Lung (tissue), 12 donors: ENCODE results near the gene NAXD. TPM values are rescaled to one million over a fixed set of nuclear protein-coding genes. Genes with fewer than 3 reads are reported as not detected.

Experiments
- ATAC-seq: fragments of 200-7000 bp; cut with Tn5 transposase; one replicate; pipeline ENCODE4 v1.9.1; 2020; ENCODE audit warnings: moderate number of reproducible peaks; ENCODE audit not compliant: insufficient read depth, low FRiP score
- DNase-seq, 3 donors: peaks; one replicate each; pipeline ENCODE4 v3.0.0-alpha.2; 2013 to 2017
- H3K27ac ChIP-seq, 2 donors: one replicate each; pipeline ENCODE4 v1.5.1; 2013; ENCODE audit warnings: mild to moderate bottlenecking in 2 of 2, moderate library complexity in 2 of 2, control low read depth in 1 of 2, inconsistent platforms in 1 of 2, low read depth in 1 of 2, low read length in 1 of 2
- H3K27me3 ChIP-seq, 3 donors: one replicate each; pipeline ENCODE4 v1.5.1; 2013; ENCODE audit warnings: low read length in 2 of 3; ENCODE audit not compliant: control insufficient read depth in 3 of 3, insufficient read depth in 3 of 3
- H3K36me3 ChIP-seq, 4 donors: one replicate each; pipeline ENCODE4 v1.5.1; 2013; ENCODE audit warnings: low read length in 4 of 4, mild to moderate bottlenecking in 1 of 4, moderate library complexity in 1 of 4; ENCODE audit not compliant: control insufficient read depth in 4 of 4, insufficient read depth in 4 of 4
- H3K4me1 ChIP-seq, 5 donors: one replicate each; pipeline ENCODE4 v1.5.1; 2013; ENCODE audit warnings: low read length in 5 of 5, mild to moderate bottlenecking in 2 of 5, moderate library complexity in 1 of 5; ENCODE audit not compliant: control insufficient read depth in 5 of 5, insufficient read depth in 5 of 5
- H3K4me3 ChIP-seq: one replicate; pipeline ENCODE4 v1.5.1; 2013; ENCODE audit warnings: mild to moderate bottlenecking, control low read depth, moderate library complexity
- H3K9ac ChIP-seq, 2 donors: one replicate each; pipeline ENCODE4 v1.5.1; 2013; ENCODE audit warnings: low read length in 2 of 2, control low read depth in 1 of 2; ENCODE audit not compliant: insufficient read depth in 1 of 2
- H3K9me3 ChIP-seq, 4 donors: one replicate each; pipeline ENCODE4 v1.5.1; 2013; ENCODE audit warnings: low read length in 3 of 4, mild to moderate bottlenecking in 1 of 4, moderate library complexity in 1 of 4; ENCODE audit not compliant: control insufficient read depth in 4 of 4, insufficient read depth in 3 of 4
- CTCF ChIP-seq: IDR thresholded peaks from 2 replicates; pipeline ENCODE4 v1.5.1; 2012; ENCODE audit warnings: mild to moderate bottlenecking; ENCODE audit errors: control extremely low read depth, extremely low read depth
- WGBS, 2 donors: extraction: QIAGEN DNeasy Blood & Tissue Kit; methylation state at CpG; one replicate each; pipeline ENCODE4 v1.1.7; 2013; 5-methylcytosine and 5-hydroxymethylcytosine counted together
- polyA plus RNA-seq, 2 donors: library from polyadenylated mRNA; stranded (reverse); fragments of 200-250 nt; gene quantifications; one replicate each; pipeline ENCODE4 v1.2.1, GENCODE V29; 2013
- total RNA-seq, 2 donors: library from RNA; depleted of rRNA in 1 of 2; stranded (reverse); fragments of >200 nt in 1 of 2; gene quantifications; one replicate each; pipeline ENCODE4 v1.2.1, GENCODE V29; 2014 to 2021
- donor health status: control.
- donor health status: control.
- donor health status: Bipolar disorder and iron deficiency.
- donor health status: healthy.
- donor health status: DM: yes; HTN: yes; CAD: no.

NAXD gene
- total and polyA plus RNA-seq, 4 donors: 24.1 to 28.9 (median 28.6) TPM

DNA sequence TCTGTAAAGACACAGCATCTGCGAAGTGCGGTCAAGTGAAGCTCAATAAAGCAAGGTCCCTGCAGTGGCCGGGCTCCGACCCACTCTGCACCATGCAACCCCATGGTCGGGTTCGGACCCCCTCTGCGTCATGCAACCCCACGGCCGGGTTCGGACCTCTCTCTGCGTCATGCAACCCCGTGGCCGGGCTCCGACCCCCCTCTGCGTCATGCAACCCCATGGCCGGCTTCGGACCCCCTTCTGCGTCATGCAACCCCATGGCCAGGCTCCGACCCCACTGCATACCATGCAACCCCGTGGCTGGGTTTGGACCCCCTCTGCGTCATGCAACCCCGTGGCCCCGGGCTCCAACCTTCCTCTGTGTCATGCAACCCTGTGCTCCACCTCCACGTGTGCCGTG, 46.7 kb downstream of the NAXD start:
- H3K4me3 ChIP-seq: no peak overlapping the region
- no peak overlapping the region for H3K9ac ChIP-seq
- WGBS, 2 donors: 98 to 99% methylated on average over 25 of the region's 25 CpGs
- DNase-seq (no peak), ATAC-seq (no peak)
- H3K27me3 ChIP-seq: no peaks in the 10 kb centered on the region
- H3K4me1 ChIP-seq: peaks cover 0 to 2% (median 0%) of the 10 kb centered on the region in 5 donors
- peaks cover 18 to 71% (median 36%) of the 10 kb centered on the region in 4 donors for H3K36me3 ChIP-seq
- TF ChIP-seq CTCF: no peak
- peaks cover 0 to 10% (median 7%) of the 10 kb centered on the region in 4 donors for H3K9me3 ChIP-seq
- no peak overlapping the region for H3K27ac ChIP-seq

GRCh38 chr13:110662777-110663443, 47.6 kb downstream of the NAXD start:
- DNase-seq: no peak
- Histone ChIP-seq H3K27me3 (no peaks in the 10 kb centered on the region), H3K36me3 (peaks cover 20 to 68% (median 35%) of the 10 kb centered on the region in 4 donors), H3K9ac (no peak overlapping the region), H3K4me1 (no peaks in the 10 kb centered on the region), H3K4me3 (no peak overlapping the region), H3K9me3 (peaks cover 0 to 10% (median 6%) of the 10 kb centered on the region in 4 donors), H3K27ac (no peak overlapping the region)
- no peak for TF ChIP-seq CTCF
- no peak for ATAC-seq
- WGBS, 2 donors: 98% methylated on average over 16 of the region's 16 CpGs

GRCh38 chr13:110663491-110663890, 48.1 kb downstream of the NAXD start:
- Histone ChIP-seq H3K27ac (no peak overlapping the region), H3K9ac (no peak overlapping the region), H3K4me3 (no peak overlapping the region), H3K9me3 (peaks cover 0 to 10% (median 5%) of the 10 kb centered on the region in 4 donors), H3K27me3 (no peaks in the 10 kb centered on the region), H3K4me1 (no peaks in the 10 kb centered on the region), H3K36me3 (peaks cover 20 to 65% (median 34%) of the 10 kb centered on the region in 4 donors)
- TF ChIP-seq CTCF: no peak
- no peak for ATAC-seq
- DNase-seq: no peak
- WGBS, 2 donors: 80 to 81% methylated on average over 7 of the region's 7 CpGs

DNA sequence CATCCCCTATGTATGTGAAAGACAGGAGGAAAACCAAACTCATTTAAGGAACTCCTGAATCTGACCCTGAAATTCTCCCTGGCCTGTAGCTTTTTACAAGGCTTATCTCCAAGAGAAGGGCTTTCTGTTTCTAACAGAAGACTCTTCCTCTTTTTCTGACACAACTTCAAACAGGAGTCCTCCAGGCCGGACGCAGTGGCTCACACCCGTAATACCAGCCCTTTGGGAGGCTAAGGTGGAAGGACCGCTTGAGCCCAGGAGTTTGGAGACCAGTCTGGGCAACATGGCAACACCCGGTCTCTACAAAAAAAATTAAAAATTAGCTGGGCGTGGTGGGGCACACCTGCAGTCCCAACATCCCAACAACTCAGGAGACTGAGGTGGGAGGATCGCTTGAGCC, 48.7 kb downstream of the NAXD start:
- no peaks in the 10 kb centered on the region for H3K27me3 ChIP-seq
- 72 to 85% methylated on average over 7 of the region's 7 CpGs for WGBS, 2 donors
- peaks cover 20 to 65% (median 36%) of the 10 kb centered on the region in 4 donors for H3K36me3 ChIP-seq
- no peak overlapping the region for H3K4me3 ChIP-seq
- no peak for ATAC-seq
- no peak overlapping the region for H3K27ac ChIP-seq
- no peak for TF ChIP-seq CTCF
- no peak overlapping the region for H3K9ac ChIP-seq
- no peaks in the 10 kb centered on the region for H3K4me1 ChIP-seq
- H3K9me3 ChIP-seq: peaks cover 0 to 10% (median 5%) of the 10 kb centered on the region in 4 donors
- DNase-seq: no peak
